CD4-positive, alpha-beta T cell treated with Interleukin-2 at 100 ng/mL for 4 hours (primary cell): Measurements from ENCODE around the gene SSBP4.
"Not testable (repeated sequence)": the region's sequence is repeated elsewhere in the genome, so short reads cannot be mapped to it uniquely, and the experiment has no call there.

Source experiments
- DNase-seq: peaks from one replicate; pipeline ENCODE4 v3.0.0-alpha.2; 2020; ENCODE audit warnings: low spot score

SSBP4 gene

GRCh38 chr19:18393836-18394235, 25.4 kb upstream of the SSBP4 start:
- DNase-seq = no peak

- DNase-seq = no peak
Observed at GRCh38 chr19:18396471-18397241, 22.5 kb upstream of the SSBP4 start.

DNA sequence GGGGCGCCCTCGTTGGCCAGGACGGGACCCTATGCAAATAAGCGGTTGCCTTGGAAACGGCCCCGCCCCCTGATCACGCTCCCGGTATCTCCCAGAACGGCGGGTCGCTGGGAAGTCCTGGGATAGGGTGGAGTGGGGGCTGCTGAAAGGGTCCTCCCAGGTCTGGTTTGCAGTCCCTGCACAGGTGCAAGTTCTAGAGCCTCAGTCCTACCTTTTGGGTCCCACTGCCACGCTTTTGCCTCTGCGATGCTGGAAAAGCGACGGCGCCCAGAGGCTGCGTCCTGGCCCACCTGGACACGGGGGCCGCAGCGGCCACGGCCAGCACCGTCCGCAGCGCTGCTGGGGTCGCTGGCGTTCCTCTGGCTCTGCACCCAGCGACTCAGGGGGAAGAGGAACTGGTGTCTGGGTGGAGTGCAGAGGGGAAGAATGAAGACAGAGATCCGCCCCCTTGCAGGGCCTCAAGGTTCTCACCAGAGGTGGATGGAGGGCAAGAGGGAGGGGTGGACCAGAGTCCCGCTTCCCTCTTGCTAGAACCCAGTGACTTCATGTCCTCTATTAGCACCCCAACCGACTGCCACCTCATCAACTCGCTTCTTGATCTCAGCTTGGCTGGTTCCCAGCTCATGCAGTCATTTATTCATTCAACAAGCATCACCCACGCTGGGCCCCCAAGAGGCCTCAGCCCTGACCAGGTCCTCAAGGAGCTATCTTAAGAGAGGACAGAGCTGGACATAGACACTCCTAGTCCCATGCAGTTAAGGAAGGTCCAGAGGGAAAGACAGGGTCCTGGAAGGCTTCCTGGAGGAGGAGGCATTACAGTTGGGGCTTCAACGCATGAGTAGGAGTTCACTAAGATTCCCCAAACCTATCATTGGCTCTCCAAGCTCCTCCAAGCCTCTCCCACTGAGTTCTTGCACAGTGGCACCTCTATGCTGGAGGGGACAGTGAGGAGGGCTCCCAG, 21.7 kb upstream of the SSBP4 start, which contains the start of gene LRRC25:
Gene LRRC25 (minus strand): TSS at position 381 of the 961 bp plus-strand sequence. CDS start 659 bp downstream, outside the sequence.
- peak; percentile 23 for DNase-seq

GRCh38 chr19:18399008-18399407, 20.2 kb upstream of the SSBP4 start:
- DNase-seq = no peak

DNA sequence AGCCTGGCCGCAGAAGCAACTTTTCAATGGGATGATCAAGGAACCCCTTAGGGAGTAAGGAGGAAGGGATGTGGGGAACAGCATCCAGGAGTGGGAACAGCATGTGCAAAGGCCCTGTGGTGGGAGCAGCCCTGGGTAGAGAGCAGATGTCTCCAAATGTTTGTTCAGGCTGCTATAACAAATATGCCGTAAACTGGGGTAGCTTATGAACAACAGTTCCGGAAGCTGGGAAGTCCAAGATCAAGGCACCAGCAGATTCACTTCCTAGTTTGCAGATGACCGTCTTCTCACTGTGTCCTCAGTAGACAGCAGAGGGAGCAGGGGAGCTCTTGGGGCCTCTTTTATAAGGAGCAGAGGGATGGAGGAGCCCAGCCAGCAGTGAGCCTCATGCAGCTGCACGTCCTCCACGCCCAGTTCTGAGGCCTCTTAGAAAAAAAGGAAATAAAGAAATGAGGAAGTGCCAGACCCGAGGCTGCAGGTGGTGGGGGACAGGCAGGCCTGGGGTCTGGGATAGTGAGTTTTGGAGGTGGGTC, 17.6 kb upstream of the SSBP4 start:
- no peak for DNase-seq

DNA sequence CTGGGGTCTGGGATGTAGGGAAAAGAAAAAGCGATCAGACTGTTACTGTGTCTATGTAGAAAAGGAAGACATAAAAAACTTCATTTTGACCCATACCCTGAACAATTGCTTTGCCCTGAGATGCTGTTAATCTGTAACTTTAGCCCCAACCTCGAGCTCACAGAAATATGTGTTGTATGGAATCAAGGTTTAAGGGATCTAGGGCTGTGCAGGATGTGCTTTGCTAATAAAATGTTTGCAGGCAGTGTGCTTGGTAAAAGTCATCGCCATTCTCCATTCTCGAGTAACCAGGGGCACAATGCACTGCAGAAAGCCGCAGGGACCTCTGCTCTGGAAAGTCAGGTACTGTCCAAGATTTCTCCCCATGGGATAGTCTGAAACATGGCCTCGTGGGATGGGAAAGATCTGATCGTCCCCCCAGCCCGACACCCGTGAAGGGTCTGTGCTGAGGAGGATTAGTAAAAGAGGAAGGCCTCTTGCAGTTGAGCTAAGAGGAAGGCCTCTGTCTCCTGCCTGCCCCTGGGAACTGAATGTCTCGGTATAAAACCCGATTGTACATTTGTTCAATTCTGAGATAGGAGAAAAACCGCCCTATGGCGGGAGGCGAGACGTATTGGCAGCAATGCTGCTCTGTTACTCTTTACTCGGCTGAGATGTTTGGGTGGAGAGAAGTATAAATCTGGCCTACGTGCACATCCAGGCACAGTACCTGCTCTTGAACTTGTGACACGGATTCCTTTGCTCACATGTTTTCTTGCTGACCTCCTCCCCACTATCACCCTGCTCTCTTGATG, 16.5 kb upstream of the SSBP4 start:
- not testable (repeated sequence) for DNase-seq

- not testable (repeated sequence) for DNase-seq
Observed at GRCh38 chr19:18405754-18406153, 13.4 kb upstream of the SSBP4 start.

- DNase-seq = no peak
Observed at GRCh38 chr19:18406749-18407148, 12.4 kb upstream of the SSBP4 start.

DNA sequence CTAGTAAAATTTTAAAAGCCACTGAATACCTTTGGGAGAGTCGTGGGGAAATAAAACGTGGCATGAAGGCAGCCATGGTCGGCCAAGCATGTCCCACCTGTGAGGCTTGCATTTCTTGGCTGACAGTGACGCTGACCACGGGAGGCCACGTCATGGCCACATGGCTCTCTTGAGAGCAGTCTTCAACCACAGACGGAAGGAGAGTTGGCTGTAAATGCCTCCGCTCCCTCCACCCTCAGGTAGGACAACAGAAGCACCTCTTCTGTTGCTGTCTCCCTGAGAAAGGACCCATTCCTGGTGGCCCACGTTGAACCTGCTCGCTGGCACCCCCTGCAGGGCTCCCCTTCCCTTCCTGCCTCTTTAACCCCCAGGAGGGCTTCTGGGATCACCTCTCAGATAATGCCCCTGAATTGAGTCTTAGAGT, 11.1 kb upstream of the SSBP4 start:
- DNase-seq = no peak

GRCh38 chr19:18412610-18413239, 6.5 kb upstream of the SSBP4 start:
- DNase-seq = no peak

DNA sequence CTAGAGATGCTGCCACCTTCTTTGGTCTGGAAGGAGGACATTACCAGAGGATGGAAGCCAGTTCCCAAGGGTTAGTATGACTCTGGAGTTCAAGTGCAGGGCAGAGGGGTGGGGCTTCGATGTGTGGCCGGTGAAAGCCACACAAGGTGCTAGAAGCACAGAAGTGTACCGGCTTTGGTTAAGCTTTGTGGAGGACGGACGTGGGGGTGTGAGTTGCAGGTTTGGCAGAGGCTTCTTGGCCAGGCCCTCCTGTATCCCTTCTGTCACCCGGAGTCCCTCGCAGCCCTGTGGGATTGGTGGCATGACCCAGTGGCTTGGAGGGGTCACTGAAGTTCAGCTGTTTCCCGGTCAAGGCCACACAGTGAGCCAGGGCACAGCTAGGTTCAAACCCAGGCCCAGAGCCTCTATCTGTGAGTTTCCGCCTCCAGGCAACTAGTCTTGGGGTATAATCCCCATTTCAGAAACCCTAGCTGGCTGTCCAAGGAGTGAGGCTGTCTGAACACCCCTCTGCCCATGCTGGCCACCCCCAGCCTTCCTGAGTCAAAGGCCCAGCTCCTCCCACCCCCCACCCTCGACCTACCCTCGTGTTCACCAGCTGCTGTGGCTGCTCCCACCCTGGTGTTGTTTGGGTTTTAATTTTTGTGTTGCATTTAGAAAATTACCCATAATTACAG, 4.6 kb upstream of the SSBP4 start:
- DNase-seq = no peak

DNA sequence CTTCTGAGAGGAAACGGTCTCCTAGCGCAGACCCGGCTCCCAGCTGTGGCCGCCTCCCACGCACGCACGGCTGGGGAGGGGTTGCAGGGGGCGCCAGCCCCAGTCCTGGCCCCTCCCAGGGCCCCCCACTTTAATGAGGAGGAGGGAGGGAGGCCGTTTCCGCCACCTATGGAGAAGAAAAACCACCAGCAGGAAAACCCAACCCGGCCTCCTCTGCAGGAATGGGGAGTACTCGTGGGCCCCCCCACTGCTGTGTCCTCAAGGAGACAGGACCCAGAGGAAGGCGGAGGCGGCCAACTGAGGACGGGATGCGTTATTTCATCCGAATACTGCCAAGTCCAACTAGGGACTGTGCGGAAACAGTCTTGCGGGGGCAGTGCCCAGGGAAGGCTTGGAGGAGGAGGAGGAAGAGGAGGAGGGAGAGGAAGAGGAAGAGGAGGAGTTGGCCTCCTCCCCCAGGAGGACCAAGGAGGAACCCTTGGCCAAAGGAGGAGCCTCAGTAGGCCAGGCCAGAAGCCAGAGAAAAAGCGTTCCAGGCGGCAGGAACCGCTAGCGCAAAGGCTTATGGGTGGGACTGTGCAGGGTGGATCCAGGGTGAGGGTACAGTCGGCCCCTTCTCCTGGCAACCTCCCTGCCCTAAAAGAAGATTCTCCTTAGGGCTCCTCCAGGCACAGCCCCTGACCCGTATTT, 3.9 kb upstream of the SSBP4 start:
- DNase-seq = no peak

- peak; percentile 83 for DNase-seq
Observed at GRCh38 chr19:18416778-18417249, 2.4 kb upstream of the SSBP4 start.

- peak; percentile 42 for DNase-seq
Observed at GRCh38 chr19:18417250-18418028, 1.8 kb upstream of the SSBP4 start.

DNA sequence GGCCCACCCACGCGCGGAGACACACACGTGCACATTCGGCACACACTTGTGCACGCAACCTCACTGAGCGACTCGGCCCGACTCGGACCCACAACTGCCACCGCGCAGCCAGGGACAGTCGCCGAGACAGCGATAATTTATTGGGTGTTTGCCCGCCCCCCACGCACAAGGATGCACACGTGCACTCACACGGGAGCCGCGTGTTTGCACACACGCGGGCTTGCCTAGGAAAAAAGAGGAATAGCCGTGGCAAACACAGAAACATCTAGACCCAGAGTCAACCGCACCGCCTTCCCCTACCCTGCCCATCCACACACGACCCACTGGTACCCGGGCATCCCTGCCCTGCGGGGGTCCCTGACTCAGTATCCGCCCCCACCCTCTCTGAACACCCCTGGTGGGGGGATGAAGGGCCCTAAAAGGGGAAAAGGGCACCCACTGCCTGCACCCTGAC, 1.1 kb upstream of the SSBP4 start:
- no peak for DNase-seq

DNA sequence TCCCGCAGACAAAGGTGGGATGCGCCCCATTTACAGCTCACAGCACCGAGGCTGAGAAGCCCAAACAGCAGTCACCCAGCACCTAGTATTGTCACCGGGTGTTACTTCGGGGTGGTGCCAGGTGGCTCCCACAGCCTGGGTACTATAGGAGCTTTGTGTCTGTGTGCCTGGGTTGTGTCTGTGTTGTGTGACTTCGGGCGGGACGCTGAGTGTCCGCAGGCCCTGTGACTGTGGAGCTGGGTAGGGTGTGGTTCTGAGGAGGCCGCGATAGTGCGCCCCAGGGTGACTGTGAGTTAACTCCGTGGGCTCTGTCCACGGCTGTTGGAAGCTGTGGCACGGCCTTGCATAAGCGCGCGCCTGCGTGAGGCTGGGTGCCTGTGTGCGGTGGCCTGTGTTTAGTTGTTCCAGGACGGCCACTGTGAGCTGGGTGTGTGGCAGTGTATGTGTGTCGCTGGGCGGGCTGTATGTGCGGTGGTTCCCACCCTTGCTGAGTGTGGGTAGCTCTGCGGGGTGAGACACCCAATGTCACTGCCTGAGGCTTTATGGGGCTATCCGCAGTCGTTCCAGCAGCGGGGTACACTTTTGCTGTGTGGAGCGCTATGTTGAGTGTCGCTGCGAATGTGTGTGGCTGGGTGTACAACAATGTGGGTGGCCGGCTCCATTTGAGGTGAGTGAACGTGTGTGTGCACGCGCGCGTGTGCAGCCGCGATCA, 559 bp upstream of the SSBP4 start:
- DNase-seq = peak; percentile 55

DNA sequence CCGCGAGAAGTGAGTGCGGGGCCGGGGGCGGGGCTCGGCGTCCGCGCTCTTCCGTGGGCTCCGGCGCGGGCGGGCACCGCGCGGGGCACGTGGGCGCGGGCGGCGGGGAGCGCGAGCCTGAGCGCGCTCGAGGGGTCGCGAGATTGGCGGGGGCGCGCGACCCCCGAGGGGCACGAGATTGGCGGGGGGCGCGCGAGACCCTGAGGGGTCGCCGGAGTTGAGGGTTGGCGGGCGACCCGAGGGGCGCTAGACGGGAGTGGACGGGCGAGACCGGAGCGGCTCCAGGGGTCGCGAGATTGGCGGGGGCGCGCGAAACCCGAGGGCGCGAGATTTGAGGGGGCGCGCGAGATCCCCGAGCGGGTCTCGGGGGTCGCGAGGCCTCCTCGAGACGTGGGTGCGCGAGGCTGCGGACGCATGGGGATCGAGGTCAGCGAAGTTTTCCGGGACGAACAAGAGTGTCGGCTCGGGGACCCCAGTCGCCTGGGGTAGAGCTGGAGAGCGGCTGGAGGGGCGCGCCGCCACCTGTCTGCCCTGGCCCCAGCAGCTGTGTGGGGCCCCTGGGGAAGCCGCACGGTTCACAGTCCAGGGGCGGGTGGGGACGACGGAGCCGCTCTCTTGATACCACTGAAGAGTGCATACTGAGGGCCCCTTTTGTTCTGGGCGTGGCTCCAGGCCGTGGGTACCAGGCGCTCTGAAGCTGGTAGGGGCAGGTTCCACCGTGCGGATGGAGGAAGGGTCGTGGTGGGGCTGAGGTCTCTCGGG, 682 bp downstream of the SSBP4 start:
- peak; percentile 53 for DNase-seq

GRCh38 chr19:18420930-18421329, 1.7 kb downstream of the SSBP4 start:
- DNase-seq = no peak
